PC-3 (cell line): Measurements from ENCODE around the gene USP11. TPM values are rescaled to one million over a fixed set of nuclear protein-coding genes. Genes with fewer than 3 reads are reported as not detected.

ENCODE experiments used
- ATAC-seq: fragments of 200-7000 bp; cut with Tn5 transposase; 2 replicates; pipeline ENCODE4 v1.9.1; 2020; ENCODE audit warnings: mild to moderate bottlenecking, moderate library complexity
- BruUV-seq: library from RNA; stranded (reverse); fragments of 400-500 nt; replicated peaks from 2 replicates; lab custom pipeline; 2021; lab: Mats Ljungman, UMichigan
- CTCF ChIA-PET: fragments of 300-600 bp; sonication (Branson Sonifier 250); formaldehyde crosslinking; loops from one replicate; lab custom pipeline; 2022; ENCODE audit warnings: antibody characterized with exemption; lab: Charles Lee
- POLR2A ChIA-PET: fragments of 300-600 bp; sonication (Branson Sonifier 250); formaldehyde crosslinking; loops from one replicate; lab custom pipeline; 2022; ENCODE audit warnings: antibody characterized with exemption; ENCODE audit not compliant: unreplicated experiment; lab: Charles Lee
- DNase-seq: peaks from one replicate; pipeline ENCODE4 v3.0.0-alpha.2; 2015
- H2AFZ ChIP-seq: fragments of 300-600 bp; sonication (generic); 2 replicates; pipeline ENCODE4 v1.6.0; 2016; ENCODE audit warnings: antibody characterized with exemption, low read length
- H3F3A ChIP-seq: fragments of 300-600 bp; sonication (generic); one replicate; pipeline ENCODE4 v1.6.0; 2017; ENCODE audit warnings: antibody characterized with exemption, low read length, control low read depth, mild to moderate bottlenecking; ENCODE audit not compliant: unreplicated experiment
- H3K27ac ChIP-seq: fragments of 300-600 bp; sonication (generic); 2 replicates; pipeline ENCODE4 v1.5.1; 2016; ENCODE audit warnings: mild to moderate bottlenecking, low read length
- H3K27me3 ChIP-seq: fragments of 300-600 bp; sonication (generic); 2 replicates; pipeline ENCODE4 v1.6.1; 2016; ENCODE audit warnings: low read length, mixed read lengths
- H3K36me3 ChIP-seq: fragments of 300-600 bp; sonication (generic); 2 replicates; pipeline ENCODE4 v1.6.1; 2016; ENCODE audit warnings: low read depth, mixed run types, low read length, mixed read lengths
- H3K4me1 ChIP-seq: fragments of 300-600 bp; sonication (generic); 2 replicates; pipeline ENCODE4 v1.5.1; 2016; ENCODE audit warnings: low read length; ENCODE audit not compliant: insufficient read depth
- H3K4me2 ChIP-seq: fragments of 300-600 bp; sonication (generic); 2 replicates; pipeline ENCODE4 v1.6.0; 2016; ENCODE audit warnings: low read length
- H3K4me3 ChIP-seq: fragments of 300-600 bp; sonication (generic); 2 replicates; pipeline ENCODE4 v1.5.1; 2016; ENCODE audit warnings: mild to moderate bottlenecking, low read length, mixed read lengths
- H3K79me2 ChIP-seq: fragments of 300-600 bp; sonication (generic); 2 replicates; pipeline ENCODE4 v1.6.1; 2017; ENCODE audit warnings: low read length, mixed read lengths
- H3K9ac ChIP-seq: fragments of 300-600 bp; sonication (generic); 2 replicates; pipeline ENCODE4 v1.6.0; 2016; ENCODE audit warnings: mild to moderate bottlenecking, low read length
- H3K9me2 ChIP-seq: fragments of 300-600 bp; sonication (generic); replicated peaks from 2 replicates; pipeline ENCODE4 v1.6.1; 2016; ENCODE audit warnings: mixed run types, low read length, mixed read lengths
- H3K9me3 ChIP-seq: fragments of 300-600 bp; sonication (generic); 2 replicates; pipeline ENCODE4 v1.6.1; 2016; ENCODE audit warnings: low read length, mixed read lengths
- H4K20me1 ChIP-seq: fragments of 300-600 bp; sonication (generic); 2 replicates; pipeline ENCODE4 v1.6.1; 2016; ENCODE audit warnings: low read length, mixed read lengths
- CTCF ChIP-seq: fragments of 300-600 bp; sonication (generic); conservative IDR thresholded peaks from 2 replicates; pipeline ENCODE4 v1.5.1; 2017; ENCODE audit warnings: antibody characterized with exemption, low read depth, mild to moderate bottlenecking, low read length
- EZH2 ChIP-seq: fragments of 300-600 bp; sonication (generic); IDR thresholded peaks from one replicate; pipeline ENCODE4 v1.6.1; 2017; ENCODE audit warnings: antibody characterized with exemption, mild to moderate bottlenecking, low read length; ENCODE audit not compliant: unreplicated experiment
- EZH2phosphoT487 ChIP-seq: fragments of 300-600 bp; sonication (generic); IDR thresholded peaks from 2 replicates; pipeline ENCODE4 v1.6.1; 2018; ENCODE audit warnings: mild to moderate bottlenecking, antibody characterized with exemption, low read length, borderline replicate concordance
- intact Hi-C: fragments of 100-400 bp; cut with micrococcal nuclease; formaldehyde crosslinking; loops from 2 replicates; pipeline ENCODE4 v1.9.0; 2023
- total RNA-seq: library from RNA; depleted of rRNA; stranded (reverse); fragments of >200 nt; gene quantifications from 2 replicates; pipeline ENCODE4 v1.2.3, GENCODE V29; 2014

USP11 gene
- total RNA-seq, 1 experiment from 2014 or later = 31.3 TPM

DNA sequence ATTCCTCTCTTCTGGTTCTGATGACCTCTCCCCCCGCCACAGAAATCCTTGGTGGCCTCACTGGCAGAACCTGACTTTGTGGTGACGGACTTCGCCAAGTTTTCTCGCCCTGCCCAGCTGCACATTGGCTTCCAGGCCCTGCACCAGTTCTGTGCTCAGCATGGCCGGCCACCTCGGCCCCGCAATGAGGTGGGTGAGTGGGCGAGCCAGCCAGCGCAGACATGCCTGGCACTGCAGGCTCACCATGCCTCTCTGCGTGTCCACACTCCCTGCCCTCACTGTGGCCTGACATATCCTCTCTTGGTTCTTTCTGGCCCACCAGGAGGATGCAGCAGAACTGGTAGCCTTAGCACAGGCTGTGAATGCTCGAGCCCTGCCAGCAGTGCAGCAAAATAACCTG, 30.5 kb upstream of the USP11 start:
- no peak overlapping the region for H2AFZ ChIP-seq
- H3K79me2 ChIP-seq = peaks cover 39% of the 10 kb centered on the region
- H3K27me3 ChIP-seq = no peaks in the 10 kb centered on the region
- BruUV-seq = no TSS peak
- DNase-seq (no peak), ATAC-seq (no peak)
- peaks cover 82% of the 10 kb centered on the region for H3K36me3 ChIP-seq
- no peak overlapping the region for H3K4me2 ChIP-seq
- POLR2A ChIA-PET = no interaction called here
- H3K9me2 ChIP-seq = no peaks in the 10 kb centered on the region
- H3F3A ChIP-seq = peaks cover 4% of the 10 kb centered on the region
- intact Hi-C loops = no loop called here
- peaks cover 16% of the 10 kb centered on the region for H4K20me1 ChIP-seq
- no peak overlapping the region for H3K9ac ChIP-seq
- CTCF ChIA-PET = no interaction called here
- TF ChIP-seq EZH2 = no peak
- no peak for TF ChIP-seq CTCF
- TF ChIP-seq EZH2phosphoT487 = no peak
- H3K4me3 ChIP-seq = no peak overlapping the region
- no peaks in the 10 kb centered on the region for H3K9me3 ChIP-seq
- peaks cover 15% of the 10 kb centered on the region for H3K4me1 ChIP-seq
- no peak overlapping the region for H3K27ac ChIP-seq

GRCh38 chrX:47202877-47203276, 29.9 kb upstream of the USP11 start:
- intact Hi-C loops = no loop called here
- H3K9ac ChIP-seq = no peak overlapping the region
- H3K4me2 ChIP-seq = no peak overlapping the region
- H3K4me3 ChIP-seq = no peak overlapping the region
- H3K9me3 ChIP-seq = no peaks in the 10 kb centered on the region
- ATAC-seq = no peak
- no peak for TF ChIP-seq CTCF
- TF ChIP-seq EZH2 = no peak
- no peak for TF ChIP-seq EZH2phosphoT487
- TSS peak; percentile 20 for BruUV-seq
- H4K20me1 ChIP-seq = peaks cover 13% of the 10 kb centered on the region
- no peaks in the 10 kb centered on the region for H3K9me2 ChIP-seq
- peaks cover 4% of the 10 kb centered on the region for H3F3A ChIP-seq
- H3K27me3 ChIP-seq = no peaks in the 10 kb centered on the region
- H3K4me1 ChIP-seq = peaks cover 14% of the 10 kb centered on the region
- DNase-seq = no peak
- ChIA-PET CTCF (no interaction called here), POLR2A (no interaction called here)
- H3K27ac ChIP-seq = no peak overlapping the region
- no peak overlapping the region for H2AFZ ChIP-seq
- peaks cover 33% of the 10 kb centered on the region for H3K79me2 ChIP-seq
- H3K36me3 ChIP-seq = peaks cover 84% of the 10 kb centered on the region

DNA sequence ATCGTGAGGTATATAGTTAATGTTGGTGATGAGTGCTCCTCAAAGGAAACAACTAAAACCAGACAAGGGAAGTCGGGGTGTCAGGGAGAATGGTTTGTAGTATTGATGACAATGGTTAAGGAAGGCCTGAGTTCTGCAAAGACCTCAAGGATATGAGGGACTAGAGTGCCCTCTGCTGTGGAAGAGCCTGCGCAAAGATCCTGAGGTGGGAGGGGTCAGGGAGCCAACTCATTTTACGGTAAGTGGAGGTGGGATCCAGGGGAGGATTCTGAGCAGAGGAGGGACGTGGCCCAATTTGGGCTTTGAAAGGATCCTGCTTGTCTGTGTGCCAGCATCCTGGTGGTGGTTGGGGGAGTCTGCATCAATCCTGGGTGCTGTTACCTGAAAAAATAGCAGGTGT, 27.8 kb upstream of the USP11 start:
- BruUV-seq = no TSS peak
- no peaks in the 10 kb centered on the region for H3K27me3 ChIP-seq
- no peak overlapping the region for H3K4me2 ChIP-seq
- H4K20me1 ChIP-seq = peaks cover 13% of the 10 kb centered on the region
- intact Hi-C loops = no loop called here
- POLR2A ChIA-PET = no interaction called here
- ATAC-seq = no peak
- H3K4me3 ChIP-seq = no peak overlapping the region
- H3F3A ChIP-seq = no peaks in the 10 kb centered on the region
- H3K9ac ChIP-seq = no peak overlapping the region
- peaks cover 80% of the 10 kb centered on the region for H3K36me3 ChIP-seq
- TF ChIP-seq EZH2 (no peak), EZH2phosphoT487 (no peak)
- peaks cover 9% of the 10 kb centered on the region for H3K4me1 ChIP-seq
- DNase-seq = no peak
- peaks cover 22% of the 10 kb centered on the region for H3K79me2 ChIP-seq
- no peaks in the 10 kb centered on the region for H3K9me3 ChIP-seq
- H3K9me2 ChIP-seq = no peaks in the 10 kb centered on the region
- no peak overlapping the region for H3K27ac ChIP-seq
- H2AFZ ChIP-seq = no peak overlapping the region
- CTCF ChIA-PET = no interaction called here
